ENCODE data around the gene PARD3B. TPM values are rescaled to one million over a fixed set of nuclear protein-coding genes. Genes with fewer than 3 reads are reported as not detected.

Gene PARD3B
- total and polyA plus RNA-seq, 10 of the 15 experiments (the other 5 are each of a cell fraction or from before 2014, with no cell fraction given), result 0.01 to 0.54 (median 0.07) TPM; not detected in 7

DNA sequence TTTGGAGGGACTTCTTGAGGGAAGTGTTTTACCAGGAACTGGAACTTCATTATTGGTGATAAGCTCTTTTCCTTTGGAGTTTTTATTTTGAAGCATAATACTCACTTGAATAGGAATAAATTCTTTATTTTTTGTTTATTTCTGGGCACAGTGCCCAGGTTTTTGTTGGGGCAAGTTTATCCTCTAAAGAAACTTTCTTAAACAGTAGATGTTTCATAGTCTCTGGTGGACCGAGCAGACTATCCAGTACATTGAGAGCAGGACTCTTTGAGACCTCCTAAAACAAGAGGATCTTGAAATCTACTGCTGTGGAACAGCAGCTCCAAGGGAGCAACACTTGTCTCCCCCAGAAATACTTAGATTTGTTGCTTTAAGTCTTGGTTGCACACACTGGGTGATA lies 109.4 kb downstream of the PARD3B start:
- H3K27ac ChIP-seq (ENCODE audit: control insufficient read depth, insufficient read depth), result no peak overlapping the region
- no peak for DNase-seq (ENCODE audit: low read depth, low spot score)
- H2AFZ ChIP-seq (ENCODE audit: control insufficient read depth, low read depth, low read length), result no peak overlapping the region
- no peak overlapping the region for H3K9ac ChIP-seq (ENCODE audit: control insufficient read depth, insufficient read depth, low read length)
- no peak for ATAC-seq
- ChIA-PET CTCF (no interaction called here), POLR2A (no interaction called here), SMC1A (ENCODE audit: uncharacterized antibody, unreplicated experiment) (interaction anchor here (0.9 to 1.0 kb wide), 2 partner anchors 17 to 25 kb away, joined by 3 read pairs; no protein-coding TSS in a partner anchor), RAD21 (ENCODE audit: unreplicated experiment) (no interaction called here)
- no peaks in the 10 kb centered on the region for H4K20me1 ChIP-seq (ENCODE audit: control insufficient read depth, insufficient read depth)
- no TSS peak for BruUV-seq (replicated peaks)
- no peak overlapping the region for H3K4me2 ChIP-seq (ENCODE audit: control insufficient read depth, insufficient read depth)
- no peaks in the 10 kb centered on the region for H3K9me3 ChIP-seq (replicated peaks; ENCODE audit: control insufficient read depth, insufficient read depth, low read length)
- H3K36me3 ChIP-seq (ENCODE audit: control insufficient read depth in 2 of 2, insufficient read depth in 2 of 2, low read length in 1 of 2), result no peaks in the 10 kb centered on the region
- no peaks in the 10 kb centered on the region for H3K27me3 ChIP-seq (replicated peaks in 1 of 2; ENCODE audit: control insufficient read depth in 2 of 2, insufficient read depth in 2 of 2, low read length in 1 of 2)
- FAIRE-seq, result no peak
- no peak for TF ChIP-seq CBX5 (IDR thresholded peaks at IDR 0.05; ENCODE audit: low read depth)
- no peak for TF ChIP-seq MYC (IDR thresholded peaks at IDR 0.05; ENCODE audit: insufficient read depth, insufficient read length, insufficient replicate concordance, low read length, severe bottlenecking)
- TF ChIP-seq RELA (IDR thresholded peaks at IDR 0.05; ENCODE audit: borderline replicate concordance, partially characterized antibody), result no peak
- no peak for TF ChIP-seq BACH1 (IDR thresholded peaks at IDR 0.05; ENCODE audit: borderline replicate concordance)
- no peak for TF ChIP-seq KAT2A (conservative IDR thresholded peaks at IDR 0.05; ENCODE audit: control insufficient read depth, low read depth, low read length)
- no peak for TF ChIP-seq CBX3 (IDR thresholded peaks at IDR 0.05; ENCODE audit: borderline replicate concordance, low read depth)
- TF ChIP-seq, protein P1, sequence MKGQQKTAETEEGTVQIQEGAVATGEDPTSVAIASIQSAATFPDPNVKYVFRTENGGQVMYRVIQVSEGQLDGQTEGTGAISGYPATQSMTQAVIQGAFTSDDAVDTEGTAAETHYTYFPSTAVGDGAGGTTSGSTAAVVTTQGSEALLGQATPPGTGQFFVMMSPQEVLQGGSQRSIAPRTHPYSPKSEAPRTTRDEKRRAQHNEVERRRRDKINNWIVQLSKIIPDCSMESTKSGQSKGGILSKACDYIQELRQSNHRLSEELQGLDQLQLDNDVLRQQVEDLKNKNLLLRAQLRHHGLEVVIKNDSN (IDR thresholded peaks at IDR 0.05; ENCODE audit: borderline replicate concordance, extremely low read length, insufficient read depth, low read depth, low read length), result no peak
- TF ChIP-seq POLR2A (IDR thresholded peaks at IDR 0.05; ENCODE audit: low read depth, low read length), result no peak
- TF ChIP-seq EGR1 (IDR thresholded peaks at IDR 0.05; ENCODE audit: borderline replicate concordance in 1 of 2, low read depth in 2 of 2, low read length in 2 of 2), result no peak
- no peak for TF ChIP-seq FOXK2 (IDR thresholded peaks at IDR 0.05)
- TF ChIP-seq, protein P2, sequence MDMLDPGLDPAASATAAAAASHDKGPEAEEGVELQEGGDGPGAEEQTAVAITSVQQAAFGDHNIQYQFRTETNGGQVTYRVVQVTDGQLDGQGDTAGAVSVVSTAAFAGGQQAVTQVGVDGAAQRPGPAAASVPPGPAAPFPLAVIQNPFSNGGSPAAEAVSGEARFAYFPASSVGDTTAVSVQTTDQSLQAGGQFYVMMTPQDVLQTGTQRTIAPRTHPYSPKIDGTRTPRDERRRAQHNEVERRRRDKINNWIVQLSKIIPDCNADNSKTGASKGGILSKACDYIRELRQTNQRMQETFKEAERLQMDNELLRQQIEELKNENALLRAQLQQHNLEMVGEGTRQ (IDR thresholded peaks at IDR 0.05; ENCODE audit: borderline replicate concordance, low read depth, low read length), result no peak
- intact Hi-C loops (cut with micrococcal nuclease; ENCODE audit: unreplicated experiment) (no loop called here), in situ Hi-C loops (cut with MboI) (no loop called here)
- no peaks in the 10 kb centered on the region for H3K4me1 ChIP-seq (ENCODE audit: control insufficient read depth, insufficient read depth, low read length)
- H3K4me3 ChIP-seq, result no peak overlapping the region
- WGBS (ENCODE audit: insufficient coverage, insufficient replicate concordance, low lambda C conversion rate, missing lambda C conversion rate), result 30% methylated on average over 1 of the region's 1 CpG
- no peaks in the 10 kb centered on the region for H3K79me2 ChIP-seq (ENCODE audit: control insufficient read depth, insufficient read depth, low read length)
